GM19351 (cell line): ENCODE measurements around the gene THRAP3.
"Not testable (repeated sequence)": the region's sequence is repeated elsewhere in the genome, so short reads cannot be mapped to it uniquely, and the experiment has no call there.

Experiments
- ATAC-seq: cut with Tn5 transposase; IDR thresholded peaks from one replicate; pipeline ENCODE4 v1.9.1; 2021; ENCODE audit warnings: mild to moderate bottlenecking, moderate library complexity; ENCODE audit not compliant: unreplicated experiment

Gene THRAP3

DNA sequence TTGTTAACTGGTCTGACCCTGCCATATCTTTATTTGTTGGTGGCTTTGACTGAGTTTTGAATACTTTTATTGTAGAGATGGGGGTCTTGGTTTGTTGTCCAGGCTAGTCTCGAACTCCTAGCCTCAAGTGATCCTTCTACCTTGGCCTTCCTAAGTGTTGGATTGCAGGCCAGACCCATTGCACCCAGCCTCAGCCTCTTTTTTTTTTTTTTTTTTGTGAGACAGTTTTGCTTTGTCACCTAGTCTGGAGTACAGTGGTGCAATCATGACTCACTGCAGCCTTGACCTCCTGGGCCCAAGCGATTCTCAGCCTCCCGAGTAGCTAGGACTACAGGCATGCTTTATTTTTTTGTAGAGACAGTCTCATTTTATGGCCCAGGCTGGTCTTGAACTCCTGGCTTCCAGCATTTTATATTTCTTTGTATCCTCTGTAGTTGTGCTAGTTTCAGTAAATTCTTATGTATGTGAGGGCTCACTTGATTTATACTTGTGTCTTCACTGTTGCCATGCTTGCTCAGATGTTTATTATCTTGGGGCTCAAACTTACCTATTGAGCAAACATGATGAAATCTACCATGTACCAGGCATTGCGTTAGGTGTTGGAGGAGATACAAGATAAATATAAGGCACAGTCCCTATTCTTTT, 24.1 kb downstream of the THRAP3 start:
- ATAC-seq = no peak

DNA sequence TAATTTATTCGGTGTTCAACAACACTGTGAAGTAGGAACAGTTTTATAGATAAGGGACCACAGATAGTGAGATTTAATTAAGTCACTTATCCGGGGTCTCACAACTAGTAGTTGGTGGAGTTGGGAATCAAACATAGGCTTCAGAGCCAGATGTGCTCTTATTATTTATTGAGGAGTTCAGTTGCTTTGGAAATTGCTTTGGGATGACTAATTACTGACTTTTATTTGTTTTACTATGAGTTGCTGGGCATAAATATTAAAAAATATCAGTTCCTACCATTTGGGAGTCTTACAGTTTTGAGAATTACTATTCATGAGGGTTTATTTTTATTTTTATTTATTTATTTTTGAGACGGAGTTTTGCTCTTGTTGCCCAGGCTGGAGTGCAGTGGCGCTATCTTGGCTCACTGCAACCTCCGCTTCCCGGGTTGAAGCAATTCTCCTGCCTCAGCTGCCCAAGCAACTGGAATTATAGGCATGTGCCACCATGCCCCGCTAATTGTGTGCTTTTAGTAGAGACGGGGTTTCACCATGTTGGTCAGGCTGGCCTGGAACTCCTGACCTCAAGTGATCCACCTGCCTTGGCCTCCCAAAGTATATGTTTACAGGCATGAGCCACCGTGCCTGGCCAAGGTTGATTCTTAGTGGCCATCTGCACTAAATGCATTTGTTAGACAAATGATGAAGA, 27.7 kb downstream of the THRAP3 start:
- ATAC-seq = no peak

DNA sequence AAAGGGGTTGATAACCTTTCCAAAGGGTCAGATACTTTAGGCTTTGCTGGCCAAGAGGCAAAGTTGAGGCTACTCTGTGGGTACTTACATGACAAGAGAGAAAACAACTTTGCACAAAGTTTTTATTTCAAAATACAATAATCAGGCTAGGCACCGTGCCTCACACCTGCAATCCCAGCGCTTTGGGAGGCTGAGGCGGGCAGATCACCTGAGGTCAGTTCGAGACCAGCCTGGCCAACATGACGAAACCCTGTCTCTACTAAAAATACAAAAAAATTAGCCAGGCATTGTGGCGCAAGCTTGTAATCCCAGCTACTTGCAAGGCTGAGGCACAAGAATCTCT, 28.2 kb downstream of the THRAP3 start:
- not testable (repeated sequence) for ATAC-seq

DNA sequence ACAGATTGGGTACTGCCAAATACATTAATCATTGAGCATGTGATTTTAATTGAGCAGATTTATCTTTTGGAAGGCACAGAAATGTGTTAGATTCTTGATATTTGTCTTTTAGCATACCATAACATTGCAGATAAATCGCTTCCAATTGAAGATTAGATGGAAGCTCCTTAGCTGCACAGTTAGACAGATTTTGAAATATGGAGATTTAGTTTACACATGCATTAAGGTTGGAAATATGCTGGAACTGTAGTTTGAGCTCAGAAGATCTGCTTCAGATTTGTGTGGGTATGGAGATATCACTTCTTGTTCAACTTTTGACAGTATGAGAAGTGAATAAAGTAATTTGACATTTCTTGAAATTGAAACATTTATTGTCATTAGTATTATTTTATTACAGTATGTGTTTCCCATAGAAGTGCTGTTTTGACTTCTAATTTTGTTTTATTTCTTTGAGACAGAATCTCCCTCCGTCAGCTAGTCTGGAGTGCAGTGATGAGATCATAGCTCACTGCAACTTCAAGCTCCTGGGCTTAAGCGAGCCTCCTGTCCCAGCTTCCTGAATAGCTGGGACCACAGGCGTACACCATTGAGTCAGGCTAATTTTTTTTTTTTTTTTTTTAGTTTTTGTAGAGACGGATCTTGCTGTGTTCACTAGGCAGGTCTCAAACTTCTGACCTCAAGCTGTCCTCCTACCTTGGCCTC, 29.1 kb downstream of the THRAP3 start:
- no peak for ATAC-seq

DNA sequence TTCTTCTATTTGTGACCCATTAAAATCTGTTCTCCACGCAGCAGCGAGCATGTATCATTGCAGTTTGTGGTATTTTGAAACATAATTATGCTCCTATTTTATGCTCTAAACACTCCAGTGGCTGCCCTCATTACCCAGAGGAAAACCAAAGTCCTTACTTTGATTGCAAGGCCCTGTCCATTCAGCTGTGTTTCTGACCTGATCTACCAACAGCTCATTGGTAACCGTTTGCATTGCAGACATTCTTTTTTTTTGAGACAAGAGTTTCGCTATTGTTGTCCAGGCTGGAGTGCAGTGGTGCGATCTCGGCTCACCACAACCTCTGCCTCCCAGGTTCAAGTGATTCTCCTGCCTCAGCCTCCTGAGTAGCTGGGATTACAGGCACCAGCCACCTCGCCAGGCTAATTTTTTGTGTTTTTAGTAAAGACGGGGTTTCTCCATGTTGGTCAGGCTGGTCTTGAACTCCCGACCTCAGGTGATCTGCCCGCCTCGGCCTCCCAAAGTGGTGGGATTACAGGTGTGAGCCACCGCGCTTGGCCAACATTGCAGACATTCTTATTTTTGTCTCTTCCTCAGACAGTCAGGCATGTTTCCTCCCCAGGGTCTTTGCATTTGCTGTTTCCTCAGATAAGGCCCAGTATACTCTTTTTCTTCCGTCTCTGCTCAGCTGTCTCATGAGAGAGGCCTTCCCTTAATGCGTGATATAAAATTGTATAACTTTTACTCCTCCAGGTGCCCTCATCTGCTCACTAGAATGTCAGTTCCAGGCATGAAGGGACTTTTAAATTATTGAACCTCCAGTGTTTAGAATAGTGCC, 32.5 kb downstream of the THRAP3 start:
- ATAC-seq = no peak

DNA sequence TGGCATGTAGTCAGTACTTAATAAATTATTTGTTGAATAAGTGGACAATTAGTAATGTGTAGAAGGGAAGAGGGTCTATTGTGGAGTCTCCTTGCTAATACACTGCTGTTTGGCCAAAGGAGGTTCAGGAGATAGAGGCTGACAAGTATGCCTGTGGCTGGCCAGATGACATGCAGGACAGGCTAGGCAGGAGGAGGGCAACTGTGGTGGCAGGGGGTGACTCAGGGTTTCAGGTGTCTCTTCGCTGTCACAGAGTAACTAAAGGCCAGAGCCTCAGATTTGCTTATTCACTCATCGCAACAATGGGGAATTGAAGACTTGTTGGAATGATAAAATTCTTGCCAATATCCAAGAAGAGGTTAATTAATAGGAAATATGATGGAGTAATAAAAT, 33.1 kb downstream of the THRAP3 start:
- no peak for ATAC-seq

DNA sequence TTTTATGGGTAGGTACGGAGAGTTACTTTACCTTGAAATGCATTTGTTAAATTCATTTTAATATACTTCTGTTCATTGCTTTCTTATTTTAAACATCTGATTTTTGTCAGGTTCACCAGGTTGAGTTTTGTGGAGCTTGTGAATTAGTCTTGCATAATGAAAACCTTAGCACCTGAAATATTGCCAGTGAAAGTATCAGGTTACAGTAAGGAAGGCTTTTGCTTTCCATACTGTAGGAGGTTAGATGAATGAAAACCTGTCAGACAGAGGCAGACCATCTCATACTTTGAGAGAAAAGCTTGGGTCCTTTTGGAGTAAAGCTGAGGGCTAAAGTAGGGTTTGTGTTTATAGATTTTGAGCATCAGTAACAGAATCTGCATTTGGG, 34.7 kb downstream of the THRAP3 start:
- ATAC-seq = no peak

DNA sequence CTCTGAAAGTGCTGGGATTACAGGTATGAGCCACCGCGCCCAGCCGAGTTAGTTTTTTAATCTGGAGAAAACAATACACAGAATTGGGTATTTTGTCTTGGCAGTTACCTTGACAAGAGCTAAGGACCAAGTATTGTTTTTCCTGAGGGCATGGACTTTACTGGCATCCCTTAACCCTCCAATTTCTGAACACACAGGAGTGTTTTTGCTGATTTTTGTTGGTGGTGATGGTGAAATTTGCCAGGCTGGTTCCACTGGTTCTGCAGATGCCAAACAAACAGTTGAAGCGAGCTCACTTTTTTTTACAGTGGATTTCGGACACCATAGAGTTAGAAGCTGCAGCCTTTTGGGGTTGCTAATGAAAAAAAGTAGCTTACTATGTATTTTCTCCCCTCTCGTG, 44.7 kb downstream of the THRAP3 start:
- no peak for ATAC-seq

DNA sequence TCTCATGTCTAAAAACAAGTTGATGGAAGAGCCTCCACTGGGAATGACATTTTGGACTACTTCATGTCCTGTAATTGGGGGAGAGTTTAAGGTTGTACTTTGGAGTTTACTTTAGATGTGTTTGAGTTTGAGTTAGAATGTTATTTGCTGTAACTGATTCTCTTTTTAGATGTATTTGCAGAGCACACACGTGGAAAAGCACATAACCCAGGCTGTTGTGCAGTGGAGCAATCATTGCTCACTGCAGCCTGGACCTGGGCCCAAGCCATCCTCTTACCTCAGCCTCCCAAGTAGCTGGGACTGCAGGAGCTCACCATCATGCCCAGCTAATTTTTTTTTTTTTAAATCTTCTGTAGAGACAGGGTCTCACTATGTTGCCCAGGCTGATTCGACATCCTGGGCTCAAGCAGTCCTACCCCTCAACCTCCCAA, 45.2 kb downstream of the THRAP3 start:
- no peak for ATAC-seq

DNA sequence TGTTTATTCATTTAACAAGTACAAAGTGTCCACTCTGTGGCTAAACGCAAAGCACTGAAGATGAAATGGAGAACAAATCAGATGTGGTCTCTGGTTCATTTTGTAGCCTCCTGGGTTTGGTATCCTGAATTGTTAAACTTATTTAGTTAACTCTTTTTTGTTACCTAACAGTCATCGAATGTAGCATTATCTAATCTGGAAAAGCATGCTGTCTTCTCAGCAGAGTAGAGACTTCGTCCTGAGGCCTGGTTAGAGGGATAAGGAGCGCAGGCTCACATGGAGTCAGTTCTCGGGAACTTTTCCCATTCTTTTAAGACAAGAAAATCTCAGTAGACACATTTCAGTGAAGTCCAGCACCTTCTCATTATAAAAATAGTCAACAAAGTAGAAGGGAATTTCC, 48.8 kb downstream of the THRAP3 start:
- no peak for ATAC-seq

DNA sequence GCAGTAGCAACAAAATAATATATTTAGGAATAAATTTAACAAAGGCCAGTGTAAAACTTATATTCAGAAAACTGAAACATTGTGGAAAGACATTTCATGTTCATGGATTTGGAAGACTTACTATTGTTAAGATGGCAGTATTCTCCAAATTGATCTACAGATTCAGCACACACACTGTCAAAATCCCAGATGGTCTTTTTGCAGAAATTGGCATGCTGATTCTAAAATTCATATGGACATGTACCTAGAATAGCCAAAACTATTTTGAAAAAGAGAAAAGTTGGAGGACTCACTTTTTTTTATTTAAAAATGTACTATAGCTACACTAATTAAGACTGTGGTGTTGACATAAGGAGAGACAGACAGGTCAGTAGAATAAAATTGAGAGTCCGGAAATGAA, 50.0 kb downstream of the THRAP3 start:
- ATAC-seq = no peak

DNA sequence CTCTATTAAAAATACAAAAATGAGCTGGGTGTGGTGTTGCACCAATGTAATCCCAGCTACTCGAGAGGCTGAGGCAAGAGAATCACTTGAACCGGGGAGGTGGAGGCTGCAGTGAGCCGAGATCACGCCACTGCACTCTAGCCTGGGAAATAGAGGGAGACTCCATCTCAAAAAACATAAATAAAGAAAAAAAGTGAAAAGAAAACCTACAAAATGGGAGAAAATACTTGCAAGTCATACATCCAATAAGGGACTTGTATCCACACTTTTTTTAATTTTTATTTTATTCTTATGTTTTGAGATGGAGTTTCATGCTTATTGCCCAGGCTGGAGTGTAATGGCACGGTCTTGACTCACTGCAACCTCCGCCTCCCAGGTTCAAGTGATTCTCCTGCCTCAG, 52.4 kb downstream of the THRAP3 start:
- ATAC-seq = no peak

DNA sequence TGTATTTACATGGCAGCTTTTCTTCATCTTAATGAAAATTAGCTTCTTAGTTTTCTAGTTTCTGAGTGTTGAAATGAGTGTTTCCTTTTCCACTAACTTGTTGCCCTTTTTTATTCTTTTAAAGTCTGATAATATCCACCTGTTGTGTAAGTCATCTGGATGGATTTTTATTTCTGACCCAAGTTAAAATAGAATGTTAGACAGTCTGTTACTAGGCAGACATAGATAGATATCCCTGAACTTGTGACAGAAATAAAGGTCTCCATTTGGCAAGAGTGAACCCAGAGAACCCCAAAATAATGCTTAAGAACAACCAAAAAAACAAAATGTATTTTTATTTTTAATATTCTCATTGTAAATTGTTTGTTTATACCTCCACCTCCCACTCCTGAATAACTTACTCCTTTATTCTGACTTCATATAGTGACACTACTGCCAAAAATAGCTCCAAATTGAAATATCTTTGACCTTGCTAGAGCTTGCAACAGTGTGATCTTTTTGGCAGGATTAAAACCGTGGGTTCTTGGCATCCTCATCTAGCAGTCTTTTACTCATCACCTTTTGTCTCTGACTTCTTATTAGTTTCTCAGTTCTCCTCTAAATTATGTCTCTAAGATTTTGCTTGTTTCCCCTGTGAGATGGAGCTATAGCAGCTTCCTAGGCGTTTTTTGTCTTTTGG, 55.0 kb downstream of the THRAP3 start:
- no peak for ATAC-seq

DNA sequence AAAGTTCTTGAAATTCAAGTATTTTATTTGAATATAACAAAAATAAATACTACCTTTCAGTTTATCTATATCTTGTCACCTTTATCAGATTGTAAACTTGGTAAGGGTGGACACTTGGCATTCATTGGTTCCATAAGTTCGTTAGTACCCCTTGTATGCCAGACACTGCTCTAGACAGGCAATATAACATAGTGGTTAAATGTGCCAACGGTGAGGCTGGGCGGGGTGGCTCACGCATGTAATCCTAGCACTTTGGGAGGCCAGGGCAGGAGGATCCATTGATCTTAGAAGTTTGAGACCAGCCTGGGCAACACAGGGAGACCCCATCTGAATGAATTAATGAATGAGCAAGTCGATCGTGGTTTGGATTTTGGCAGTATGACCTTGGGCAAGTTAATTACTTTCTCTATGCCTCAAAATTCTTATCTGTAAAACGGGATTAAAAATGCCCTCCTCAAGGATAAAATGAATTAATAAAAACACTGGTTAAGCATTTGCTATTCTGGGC, 55.6 kb downstream of the THRAP3 start:
- ATAC-seq = no peak

DNA sequence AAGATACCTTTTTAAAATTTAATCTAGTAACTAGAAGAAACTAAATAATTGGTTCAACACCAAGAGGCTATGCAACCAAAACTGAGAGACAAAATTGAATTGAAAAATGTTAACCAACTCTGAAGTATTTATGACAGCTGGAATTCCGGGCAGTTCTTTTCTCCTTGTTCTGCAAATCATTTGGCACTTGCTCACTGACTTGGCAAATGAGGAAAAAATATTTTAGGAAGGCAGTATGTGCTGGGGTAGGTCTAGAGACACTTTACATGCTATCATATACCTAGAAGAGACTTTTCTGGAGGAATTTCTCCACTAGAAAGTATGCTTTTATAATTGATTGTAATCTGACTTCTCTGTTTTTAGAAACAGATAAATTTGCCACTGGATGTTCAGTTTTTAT, 59.8 kb downstream of the THRAP3 start:
- no peak for ATAC-seq

DNA sequence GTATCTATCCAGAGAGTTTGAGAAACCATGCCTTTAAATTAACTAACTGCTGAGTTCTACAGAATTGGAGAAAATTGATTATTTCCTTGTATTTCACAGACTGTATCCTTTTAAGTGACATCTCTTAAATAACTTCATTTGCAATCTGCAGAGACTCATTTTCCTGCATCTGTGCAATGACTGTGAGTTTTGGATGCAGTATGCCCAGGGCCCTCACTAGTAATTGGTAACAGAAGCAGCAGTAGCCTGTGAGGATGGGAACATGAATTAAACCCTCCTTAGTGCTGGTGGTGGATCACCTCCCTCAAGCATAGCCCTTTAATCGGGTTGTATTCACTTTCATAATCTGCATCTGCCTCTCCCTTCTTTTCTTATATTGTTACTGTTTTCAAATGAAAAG, 60.3 kb downstream of the THRAP3 start:
- ATAC-seq = no peak

DNA sequence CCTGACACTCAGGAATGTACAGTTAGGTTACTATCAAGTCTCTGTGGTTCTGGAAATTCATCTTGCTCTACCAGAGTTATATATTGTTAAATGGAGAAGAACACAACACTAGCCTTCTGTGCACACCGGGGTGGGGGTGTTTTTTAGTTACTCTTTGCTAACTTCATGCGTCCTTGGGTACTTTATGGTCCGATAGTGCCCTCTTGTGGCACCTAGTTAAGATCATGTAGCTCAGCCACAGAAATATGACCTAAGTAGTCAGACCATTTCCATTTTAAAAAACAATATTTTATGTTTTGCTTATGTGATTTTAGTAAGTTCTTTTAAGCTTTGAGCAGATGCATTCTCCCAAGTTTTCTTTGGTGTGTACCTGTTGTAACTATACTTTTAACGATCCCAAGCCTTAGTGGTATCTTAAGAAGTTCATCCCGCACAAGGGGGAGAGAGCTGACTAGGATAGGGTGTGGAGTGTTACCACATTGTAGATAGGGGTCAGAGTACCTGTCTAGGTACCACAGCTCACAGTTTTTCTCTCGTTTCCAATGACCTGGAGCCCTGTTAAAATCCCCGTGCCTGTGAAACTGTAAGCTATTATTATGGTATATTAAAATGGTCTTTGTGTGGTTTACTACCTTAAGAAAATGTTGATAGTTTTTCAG, 61.3 kb downstream of the THRAP3 start:
- ATAC-seq = no peak

DNA sequence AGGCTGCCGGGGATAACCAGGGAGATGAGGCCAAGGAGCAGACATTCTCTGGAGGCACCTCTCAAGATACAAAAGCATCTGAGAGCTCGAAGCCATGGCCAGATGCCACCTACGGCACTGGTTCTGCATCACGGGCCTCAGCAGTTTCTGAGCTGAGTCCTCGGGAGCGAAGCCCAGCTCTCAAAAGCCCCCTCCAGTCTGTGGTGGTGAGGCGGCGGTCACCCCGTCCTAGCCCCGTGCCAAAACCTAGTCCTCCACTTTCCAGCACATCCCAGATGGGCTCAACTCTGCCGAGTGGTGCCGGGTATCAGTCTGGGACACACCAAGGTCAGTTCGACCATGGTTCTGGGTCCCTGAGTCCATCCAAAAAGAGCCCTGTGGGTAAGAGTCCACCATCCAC, 62.6 kb downstream of the THRAP3 start:
- ATAC-seq = no peak

DNA sequence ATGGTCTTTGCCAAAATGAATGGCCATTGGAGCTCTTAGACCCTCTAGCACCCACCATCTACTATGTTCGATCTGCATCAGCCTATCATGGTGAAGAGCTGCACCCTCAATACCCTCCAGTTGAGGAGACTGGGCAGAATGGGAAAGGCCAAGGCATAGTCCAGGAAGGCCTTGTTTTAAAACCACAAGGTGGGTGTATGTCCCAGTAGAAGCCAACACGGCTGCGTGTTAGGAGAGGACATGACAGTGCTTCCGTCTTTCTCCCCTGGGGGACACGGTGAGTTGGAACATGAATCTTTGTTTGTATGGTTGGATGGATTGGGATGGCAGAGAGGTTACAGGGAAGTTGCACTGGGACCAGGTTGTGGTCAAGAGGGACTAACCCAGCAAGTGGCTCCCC, 63.4 kb downstream of the THRAP3 start:
- ATAC-seq = no peak

DNA sequence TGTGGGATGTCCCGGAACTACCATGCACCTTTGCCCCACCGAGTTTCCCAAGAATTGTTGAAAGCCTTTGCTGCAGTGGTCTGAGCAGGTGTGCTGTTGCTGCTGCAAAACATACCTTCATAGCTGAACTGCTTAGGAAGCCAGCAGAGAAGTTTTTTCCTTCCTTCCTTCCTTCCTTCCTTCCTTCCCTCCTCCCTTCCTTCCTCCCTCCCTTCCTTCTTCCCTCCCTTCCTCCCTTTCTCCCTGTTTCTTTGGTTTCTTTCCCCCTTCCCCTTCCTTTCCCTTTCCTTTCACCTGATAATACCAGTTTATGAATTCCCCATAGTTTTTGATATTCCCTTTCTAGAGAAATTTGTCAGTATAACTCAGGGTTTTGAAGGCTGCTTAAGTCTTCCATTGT, 71.1 kb downstream of the THRAP3 start:
- no peak for ATAC-seq
